GM12801 (cell line): ENCODE results near the gene DNAH8.

Experiments
- TF ChIP-seq, protein P1 (sequence below): IDR thresholded peaks from one replicate; pipeline ENCODE4 v1.5.1; 2011; ENCODE audit warnings: control low read depth; ENCODE audit not compliant: insufficient read length; ENCODE audit errors: extremely low read depth

DNAH8 gene

DNA sequence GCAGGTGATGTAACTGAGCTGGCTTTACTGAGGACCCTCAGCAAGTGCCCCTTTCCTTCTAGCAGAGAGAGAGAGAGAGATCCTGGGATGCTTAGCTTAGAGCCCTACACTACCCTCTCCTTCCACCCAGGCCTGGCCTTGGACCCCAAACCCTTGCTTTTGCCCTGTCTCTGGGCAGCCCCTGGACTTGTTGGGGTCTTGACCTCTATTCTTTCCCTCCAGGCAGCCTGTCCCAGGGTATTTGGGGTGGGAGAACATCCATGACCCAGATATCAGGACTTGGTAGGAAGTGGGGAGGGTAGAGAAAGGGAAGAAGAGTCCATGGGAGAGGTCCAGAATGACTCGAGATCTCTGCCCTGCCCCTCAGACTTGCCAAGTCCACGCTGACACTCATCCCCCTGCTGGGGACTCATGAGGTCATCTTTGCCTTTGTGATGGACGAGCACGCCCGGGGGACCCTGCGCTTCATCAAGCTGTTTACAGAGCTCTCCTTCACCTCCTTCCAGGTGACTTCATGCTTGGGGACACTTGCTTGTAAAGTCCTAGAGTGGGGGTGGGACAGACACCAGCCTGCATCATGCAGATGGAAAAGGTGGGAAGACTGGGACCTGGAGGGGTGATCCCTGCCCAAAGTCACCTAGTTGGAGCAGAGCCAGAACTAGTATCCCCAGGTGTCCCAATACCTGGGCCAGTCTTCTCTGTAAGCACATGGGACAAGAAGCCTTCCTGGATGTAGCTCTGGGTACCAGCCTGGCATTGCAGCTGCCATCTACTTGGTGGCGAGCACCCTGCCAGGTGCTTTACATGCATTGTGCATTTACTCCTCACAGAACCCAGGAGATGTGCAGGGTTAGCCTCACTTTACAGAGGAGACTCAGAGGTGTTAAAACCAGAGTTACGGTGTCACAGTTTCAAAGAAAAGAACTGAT lies 364.4 kb downstream of the DNAH8 start:
- TF ChIP-seq, protein P1, sequence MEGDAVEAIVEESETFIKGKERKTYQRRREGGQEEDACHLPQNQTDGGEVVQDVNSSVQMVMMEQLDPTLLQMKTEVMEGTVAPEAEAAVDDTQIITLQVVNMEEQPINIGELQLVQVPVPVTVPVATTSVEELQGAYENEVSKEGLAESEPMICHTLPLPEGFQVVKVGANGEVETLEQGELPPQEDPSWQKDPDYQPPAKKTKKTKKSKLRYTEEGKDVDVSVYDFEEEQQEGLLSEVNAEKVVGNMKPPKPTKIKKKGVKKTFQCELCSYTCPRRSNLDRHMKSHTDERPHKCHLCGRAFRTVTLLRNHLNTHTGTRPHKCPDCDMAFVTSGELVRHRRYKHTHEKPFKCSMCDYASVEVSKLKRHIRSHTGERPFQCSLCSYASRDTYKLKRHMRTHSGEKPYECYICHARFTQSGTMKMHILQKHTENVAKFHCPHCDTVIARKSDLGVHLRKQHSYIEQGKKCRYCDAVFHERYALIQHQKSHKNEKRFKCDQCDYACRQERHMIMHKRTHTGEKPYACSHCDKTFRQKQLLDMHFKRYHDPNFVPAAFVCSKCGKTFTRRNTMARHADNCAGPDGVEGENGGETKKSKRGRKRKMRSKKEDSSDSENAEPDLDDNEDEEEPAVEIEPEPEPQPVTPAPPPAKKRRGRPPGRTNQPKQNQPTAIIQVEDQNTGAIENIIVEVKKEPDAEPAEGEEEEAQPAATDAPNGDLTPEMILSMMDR, result no peak
